IMR-90 (cell line): ENCODE data around the gene DSP. TPM values are rescaled to one million over a fixed set of nuclear protein-coding genes. Genes with fewer than 3 reads are reported as not detected.

Experiments used
- ATAC-seq: fragments of 200-7000 bp; cut with Tn5 transposase; 2 replicates; pipeline ENCODE4 v1.9.1; 2020; ENCODE audit warnings: low read depth, mild to moderate bottlenecking, moderate library complexity
- BruUV-seq: library from RNA; stranded (reverse); fragments of 400-500 nt; replicated peaks from 2 replicates; lab custom pipeline; 2021; lab: Mats Ljungman, UMichigan
- CTCF ChIA-PET: fragments of 300-600 bp; formaldehyde crosslinking; extraction: SDS; loops from one replicate; lab custom pipeline; 2021; ENCODE audit warnings: antibody characterized with exemption; lab: Yijun Ruan, JAX
- POLR2A ChIA-PET: fragments of 300-600 bp; sonication (Branson Sonifier 250); formaldehyde crosslinking; loops from one replicate; lab custom pipeline; 2022; ENCODE audit warnings: antibody characterized with exemption; ENCODE audit not compliant: unreplicated experiment; lab: Charles Lee
- DNase-seq: peaks from one replicate; pipeline ENCODE4 v3.0.0; 2013
- H2AFZ ChIP-seq: replicated peaks from 2 replicates; pipeline ENCODE3; 2013; ENCODE audit warnings: low read length, mild to moderate bottlenecking; ENCODE audit not compliant: poor library complexity
- H2AK5ac ChIP-seq: 2 replicates; pipeline ENCODE4 v1.6.1; 2013; ENCODE audit warnings: low read depth, low read length, inconsistent platforms
- H2AK9ac ChIP-seq: replicated peaks from 2 replicates; pipeline ENCODE3; 2013; ENCODE audit warnings: mild to moderate bottlenecking, low read depth, low read length, moderate library complexity; ENCODE audit not compliant: poor library complexity
- H2BK120ac ChIP-seq: 2 replicates; pipeline ENCODE4 v1.6.1; 2013; ENCODE audit warnings: low read depth, low read length, inconsistent platforms
- H2BK15ac ChIP-seq: 3 replicates; pipeline ENCODE4 v1.6.1; 2013; ENCODE audit warnings: low read depth, low read length, inconsistent platforms
- H2BK20ac ChIP-seq: 2 replicates; pipeline ENCODE4 v1.6.1; 2013; ENCODE audit warnings: low read depth, mild to moderate bottlenecking, inconsistent platforms, low read length, moderate library complexity
- H2BK5ac ChIP-seq: 2 replicates; pipeline ENCODE4 v1.6.1; 2013; ENCODE audit warnings: mild to moderate bottlenecking, low read depth, low read length, inconsistent platforms; ENCODE audit not compliant: poor library complexity, severe bottlenecking
- H3K14ac ChIP-seq: replicated peaks from 2 replicates; pipeline ENCODE4 v1.6.1; 2013; ENCODE audit warnings: low read depth, low read length, inconsistent platforms
- H3K18ac ChIP-seq: 2 replicates; pipeline ENCODE4 v1.6.1; 2013; ENCODE audit warnings: low read depth, low read length, control low read depth
- H3K23ac ChIP-seq: 2 replicates; pipeline ENCODE4 v1.6.1; 2013; ENCODE audit warnings: low read depth, low read length, inconsistent platforms
- H3K27ac ChIP-seq: 2 replicates; pipeline ENCODE4 v1.5.1; 2013; ENCODE audit warnings: mild to moderate bottlenecking, control low read depth, low read length; ENCODE audit not compliant: insufficient read depth
- H3K27me3 ChIP-seq: 2 replicates; pipeline ENCODE4 v1.6.1; 2013; ENCODE audit warnings: low read length; ENCODE audit not compliant: control insufficient read depth, insufficient read depth
- H3K36me3 ChIP-seq: 2 replicates; pipeline ENCODE4 v1.6.1; 2013; ENCODE audit warnings: low read length, mixed read lengths; ENCODE audit not compliant: control insufficient read depth, insufficient read depth
- H3K4ac ChIP-seq: 2 replicates; pipeline ENCODE4 v1.6.1; 2013; ENCODE audit warnings: low read depth, low read length, inconsistent platforms
- H3K4me1 ChIP-seq: 2 replicates; pipeline ENCODE4 v1.6.1; 2013; ENCODE audit warnings: low read length, mixed read lengths; ENCODE audit not compliant: control insufficient read depth, insufficient read depth
- H3K4me2 ChIP-seq: 2 replicates; pipeline ENCODE4 v1.6.1; 2013; ENCODE audit warnings: low read depth, mild to moderate bottlenecking, control low read depth, low read length, moderate library complexity
- H3K4me3 ChIP-seq: 2 replicates; pipeline ENCODE4 v1.5.1; 2013; ENCODE audit warnings: low read depth, mild to moderate bottlenecking, control low read depth, low read length, moderate library complexity; ENCODE audit not compliant: insufficient read depth
- H3K56ac ChIP-seq: 2 replicates; pipeline ENCODE4 v1.6.1; 2013; ENCODE audit warnings: low read length, inconsistent platforms; ENCODE audit not compliant: insufficient read depth; ENCODE audit errors: extremely low read depth
- H3K79me1 ChIP-seq, 2 experiments: 2 replicates each; pipeline ENCODE4 v1.6.1; 2013; ENCODE audit warnings: low read length in 2 of 2, inconsistent platforms in 1 of 2, low read depth in 1 of 2
- H3K9ac ChIP-seq: 2 replicates; pipeline ENCODE4 v1.6.1; 2013; ENCODE audit warnings: low read depth, low read length, control low read depth
- H3K9me1 ChIP-seq: 2 replicates; pipeline ENCODE4 v1.6.1; 2013; ENCODE audit warnings: low read length, inconsistent platforms; ENCODE audit not compliant: insufficient read depth
- H3K9me3 ChIP-seq: 2 replicates; pipeline ENCODE4 v1.6.1; 2013; ENCODE audit warnings: low read length; ENCODE audit not compliant: control insufficient read depth, insufficient read depth
- H4K20me1 ChIP-seq: 2 replicates; pipeline ENCODE4 v1.6.1; 2013; ENCODE audit warnings: low read length, inconsistent platforms; ENCODE audit not compliant: insufficient read depth
- H4K5ac ChIP-seq: 2 replicates; pipeline ENCODE4 v1.6.1; 2013; ENCODE audit warnings: mild to moderate bottlenecking, low read depth, low read length, control low read depth
- H4K8ac ChIP-seq, 2 experiments: 2 replicates each; pipeline ENCODE4 v1.6.1; 2013; ENCODE audit warnings: low read depth in 2 of 2, low read length in 2 of 2, control low read depth in 1 of 2, inconsistent platforms in 1 of 2
- H4K91ac ChIP-seq: 2 replicates; pipeline ENCODE4 v1.6.1; 2013; ENCODE audit warnings: low read depth, low read length, inconsistent platforms; ENCODE audit not compliant: insufficient read depth
- BHLHE40 ChIP-seq: fragments of 150-350 bp; IDR thresholded peaks from 2 replicates; pipeline ENCODE4 v1.6.1; 2016; ENCODE audit warnings: mild to moderate bottlenecking, low read depth, low read length
- CEBPB ChIP-seq: IDR thresholded peaks from 2 replicates; pipeline ENCODE4 v1.6.1; 2012; ENCODE audit warnings: low read depth, low read length, improper control_type of control experiment
- CTCF ChIP-seq: conservative IDR thresholded peaks from 2 replicates; pipeline ENCODE4 v1.5.1; 2012; ENCODE audit warnings: mild to moderate bottlenecking, low read depth, low read length, improper control_type of control experiment
- FOS ChIP-seq: fragments of 150-350 bp; IDR thresholded peaks from 2 replicates; pipeline ENCODE4 v1.6.1; 2016; ENCODE audit warnings: low read depth, low read length
- MAFK ChIP-seq: IDR thresholded peaks from 2 replicates; pipeline ENCODE4 v1.6.1; 2012; ENCODE audit warnings: low read depth, low read length, improper control_type of control experiment
- MAZ ChIP-seq: IDR thresholded peaks from 2 replicates; pipeline ENCODE4 v1.6.1; 2012; ENCODE audit warnings: low read depth, mild to moderate bottlenecking, low read length, improper control_type of control experiment, moderate library complexity, borderline replicate concordance
- MXI1 ChIP-seq: IDR thresholded peaks from 2 replicates; pipeline ENCODE4 v1.6.1; 2012; ENCODE audit warnings: low read depth, mild to moderate bottlenecking, low read length, moderate library complexity, borderline replicate concordance
- NFE2L2 ChIP-seq: fragments of 150-350 bp; IDR thresholded peaks from 2 replicates; pipeline ENCODE4 v1.6.1; 2016; ENCODE audit warnings: low read depth, mild to moderate bottlenecking, low read length
- POLR2A ChIP-seq: IDR thresholded peaks from 2 replicates; pipeline ENCODE4 v1.6.1; 2012; ENCODE audit warnings: mild to moderate bottlenecking, low read depth, low read length
- RCOR1 ChIP-seq: IDR thresholded peaks from 2 replicates; pipeline ENCODE4 v1.6.1; 2012; ENCODE audit warnings: mild to moderate bottlenecking, low read length, improper control_type of control experiment; ENCODE audit not compliant: insufficient replicate concordance
- RFX5 ChIP-seq: IDR thresholded peaks from 2 replicates; pipeline ENCODE4 v1.8.0; 2012; ENCODE audit warnings: low read depth, mild to moderate bottlenecking, low read length, moderate library complexity
- USF2 ChIP-seq: fragments of 150-350 bp; IDR thresholded peaks from 2 replicates; pipeline ENCODE4 v1.6.1; 2017; ENCODE audit warnings: mild to moderate bottlenecking, antibody characterized with exemption, low read length, low read depth
- WGBS, 2 experiments: methylation state at CpG; one replicate each; pipeline versions ENCODE4 v1.1.5 to v1.1.7; 2013; ENCODE audit warnings: missing lambda C conversion rate in 2 of 2; ENCODE audit not compliant: insufficient read length in 1 of 2; ENCODE audit errors: extremely low coverage in 2 of 2; 5-methylcytosine and 5-hydroxymethylcytosine counted together
- dilution Hi-C: fragments of 300-500 bp; cut with HindIII; formaldehyde crosslinking; loops from one replicate; pipeline ENCODE4 v1.14.3; 2018; ENCODE audit warnings: low sequenced_read_pairs; ENCODE audit not compliant: unreplicated experiment
- in situ Hi-C: fragments of 300-500 bp; cut with MboI; formaldehyde crosslinking; loops from 3 replicates; pipeline ENCODE4 v1.14.3; 2019; ENCODE audit warnings: low sequenced_read_pairs, inconsistent platforms, mixed read lengths
- intact Hi-C: fragments of 100-400 bp; cut with micrococcal nuclease; formaldehyde crosslinking; loops from 2 replicates; pipeline ENCODE4 v1.10.0; 2022
- polyA plus RNA-seq, 3 experiments: library from polyadenylated mRNA; depleted of rRNA; stranded (reverse); fragments of >200 nt; gene quantifications; 2 replicates each; pipeline ENCODE4 v1.2.3, GENCODE V29; 2012; ENCODE audit warnings: low replicate concordance in 1 of 3
- total RNA-seq: library from RNA; depleted of rRNA; stranded (reverse); fragments of >200 nt; gene quantifications from 2 replicates; pipeline ENCODE4 v1.2.3, GENCODE V29; 2012

The DSP gene
- total and polyA plus RNA-seq, 2 of the 4 experiments (the other 2 are of a cell fraction), result 7.1 to 20.1 TPM

GRCh38 chr6:7580927-7581618 lies 39.6 kb downstream of the DSP start:
- ChIA-PET POLR2A (no interaction called here), CTCF (no interaction called here)
- H3K9me3 ChIP-seq, result no peaks in the 10 kb centered on the region
- H3K9ac ChIP-seq, result no peak overlapping the region
- intact Hi-C loops, result no loop called here
- H3K4me1 ChIP-seq, result no peaks in the 10 kb centered on the region
- H3K4me2 ChIP-seq, result no peak overlapping the region
- 65% methylated on average over 7 of the region's 14 CpGs; no CpG with 5 or more reads in 1 of the 2 experiments for WGBS, 2 experiments
- no peaks in the 10 kb centered on the region for H4K20me1 ChIP-seq
- no TSS peak for BruUV-seq
- H2AFZ ChIP-seq, result no peak overlapping the region
- H4K8ac ChIP-seq, result no peak overlapping the region
- in situ Hi-C loops, result loop anchor here (10.0 kb wide), 2 partner anchors 176 to 276 kb away; no protein-coding TSS in a partner anchor
- no peak overlapping the region for H3K27ac ChIP-seq
- no peak overlapping the region for H3K4ac ChIP-seq
- H3K23ac ChIP-seq, result no peak overlapping the region
- no peaks in the 10 kb centered on the region for H3K79me1 ChIP-seq
- no peak overlapping the region for H3K56ac ChIP-seq
- H2BK20ac ChIP-seq, result no peak overlapping the region
- no peak overlapping the region for H3K14ac ChIP-seq
- no peak for DNase-seq
- no peak overlapping the region for H2BK5ac ChIP-seq
- H4K91ac ChIP-seq, result no peak overlapping the region
- H2BK120ac ChIP-seq, result no peak overlapping the region
- H2AK5ac ChIP-seq, result no peak overlapping the region
- H3K36me3 ChIP-seq, result peaks cover 7% of the 10 kb centered on the region
- no peak overlapping the region for H4K5ac ChIP-seq
- ATAC-seq, result no peak
- H2BK15ac ChIP-seq, result no peak overlapping the region
- dilution Hi-C loops, result no loop called here
- no peaks in the 10 kb centered on the region; the same call in 1 of the 2 replicates for H3K9me1 ChIP-seq
- H3K18ac ChIP-seq, result no peak overlapping the region
- no peak for TF ChIP-seq CTCF
- no peak for TF ChIP-seq USF2
- TF ChIP-seq MXI1, result no peak
- TF ChIP-seq CEBPB, result no peak
- no peak for TF ChIP-seq RCOR1
- no peak for TF ChIP-seq MAFK
- TF ChIP-seq FOS, result no peak
- TF ChIP-seq BHLHE40, result no peak
- no peak for TF ChIP-seq RFX5
- no peak for TF ChIP-seq POLR2A
- TF ChIP-seq MAZ, result no peak
- no peak for TF ChIP-seq NFE2L2
- no peak overlapping the region for H3K4me3 ChIP-seq
- H3K27me3 ChIP-seq, result no peaks in the 10 kb centered on the region
- no peak overlapping the region for H2AK9ac ChIP-seq
